ENCODE data around the gene LYSET.
"Not testable (repeated sequence)": the region's sequence is repeated elsewhere in the genome, so short reads cannot be mapped to it uniquely, and the experiment has no call there.

LYSET gene

GRCh38 chr14:93168610-93169009 lies 16.5 kb upstream of the LYSET start:
- DNase-seq (ENCODE audit: low read depth in 2 of 2) = not testable (repeated sequence)

DNA sequence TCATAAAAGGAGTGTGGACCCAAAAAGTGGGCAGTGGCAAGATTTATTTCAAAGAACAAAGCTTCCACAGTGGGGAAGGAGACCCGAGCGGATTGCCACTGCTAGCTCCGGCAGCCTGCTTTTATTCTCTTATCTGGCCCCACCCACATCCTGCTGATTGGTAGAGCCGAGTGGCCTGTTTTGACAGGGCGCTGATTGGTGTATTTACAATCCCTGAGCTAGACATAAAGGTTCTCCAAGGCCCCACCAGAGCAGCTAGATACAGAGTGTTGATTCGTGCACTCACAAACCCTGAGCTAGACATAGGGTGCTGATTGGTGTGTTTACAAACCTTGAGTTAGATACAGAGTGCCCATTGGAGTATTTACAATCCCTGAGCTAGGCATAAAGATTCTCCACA lies 15.5 kb upstream of the LYSET start:
- DNase-seq (ENCODE audit: low read depth in 2 of 2) = not testable (repeated sequence)

DNA sequence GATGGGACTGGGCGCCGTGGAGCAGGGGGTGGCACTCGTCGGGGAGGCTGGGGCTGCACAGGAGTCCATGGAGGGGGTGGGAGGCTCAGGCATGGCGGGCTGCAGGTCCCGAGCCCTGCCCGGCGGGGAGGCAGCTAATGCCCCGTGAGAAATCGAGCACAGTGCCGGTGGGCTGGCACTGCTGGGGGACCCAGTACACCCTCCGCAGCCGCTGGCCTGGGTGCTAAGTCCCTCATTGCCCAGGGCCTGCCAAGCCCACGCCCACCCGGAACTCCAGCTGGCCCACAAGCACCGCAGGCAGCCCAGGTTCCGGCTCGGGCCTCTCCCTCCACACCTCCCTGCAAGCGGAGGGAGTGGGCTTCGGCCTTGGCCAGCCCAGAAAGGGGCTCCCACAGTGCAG lies 15.0 kb upstream of the LYSET start:
- not testable (repeated sequence) for DNase-seq (ENCODE audit: low read depth in 2 of 2)

GRCh38 chr14:93171376-93171775 lies 13.7 kb upstream of the LYSET start:
- DNase-seq (ENCODE audit: low read depth in 2 of 2) = no peak

DNA sequence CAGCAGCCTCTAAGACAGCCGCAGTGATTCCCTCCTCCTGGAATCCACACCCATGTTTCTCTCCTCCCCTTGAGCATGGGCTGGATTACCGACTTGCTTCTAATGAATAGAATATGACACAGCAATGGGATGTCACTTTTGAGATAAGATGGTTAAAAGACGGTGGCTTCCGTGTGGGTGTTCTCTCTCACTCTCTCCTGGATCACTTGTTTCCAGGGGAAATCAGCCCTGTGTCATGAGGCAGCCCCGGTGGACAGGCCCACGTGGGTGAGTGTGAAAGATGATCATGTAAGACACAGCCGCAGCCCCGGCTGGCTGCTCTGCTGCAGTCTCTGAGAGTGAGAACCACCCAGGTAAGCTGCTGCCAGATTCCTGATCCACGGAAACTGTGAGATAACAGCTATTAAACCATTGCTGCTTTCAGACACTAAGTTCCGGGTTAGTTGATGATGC lies 11.1 kb upstream of the LYSET start:
- DNase-seq (ENCODE audit: low read depth in 2 of 2) = no peak

GRCh38 chr14:93174731-93175130 lies 10.4 kb upstream of the LYSET start:
- not testable (repeated sequence) for DNase-seq (ENCODE audit: low read depth in 2 of 2)

DNA sequence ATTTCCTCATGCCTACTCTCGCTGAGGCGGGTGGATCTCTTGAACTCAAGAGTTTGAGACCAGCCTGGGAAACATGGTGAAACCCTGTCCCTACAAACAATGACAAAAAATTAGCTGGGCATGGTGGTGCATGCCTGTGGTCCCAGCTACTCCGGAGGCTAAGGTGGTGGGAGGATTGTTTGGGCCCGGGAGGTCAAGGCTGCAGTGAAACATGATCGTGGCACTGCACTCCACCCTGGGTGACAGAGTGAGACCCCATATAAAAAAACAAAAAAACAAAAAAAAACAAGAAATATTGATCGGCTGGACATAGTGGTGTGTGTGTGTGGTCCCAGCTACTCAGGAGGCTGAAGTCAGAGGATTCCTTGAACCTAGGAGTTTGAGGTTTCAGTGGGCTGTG lies 9.6 kb upstream of the LYSET start:
- DNase-seq (ENCODE audit: low read depth in 2 of 2) = no peak

DNA sequence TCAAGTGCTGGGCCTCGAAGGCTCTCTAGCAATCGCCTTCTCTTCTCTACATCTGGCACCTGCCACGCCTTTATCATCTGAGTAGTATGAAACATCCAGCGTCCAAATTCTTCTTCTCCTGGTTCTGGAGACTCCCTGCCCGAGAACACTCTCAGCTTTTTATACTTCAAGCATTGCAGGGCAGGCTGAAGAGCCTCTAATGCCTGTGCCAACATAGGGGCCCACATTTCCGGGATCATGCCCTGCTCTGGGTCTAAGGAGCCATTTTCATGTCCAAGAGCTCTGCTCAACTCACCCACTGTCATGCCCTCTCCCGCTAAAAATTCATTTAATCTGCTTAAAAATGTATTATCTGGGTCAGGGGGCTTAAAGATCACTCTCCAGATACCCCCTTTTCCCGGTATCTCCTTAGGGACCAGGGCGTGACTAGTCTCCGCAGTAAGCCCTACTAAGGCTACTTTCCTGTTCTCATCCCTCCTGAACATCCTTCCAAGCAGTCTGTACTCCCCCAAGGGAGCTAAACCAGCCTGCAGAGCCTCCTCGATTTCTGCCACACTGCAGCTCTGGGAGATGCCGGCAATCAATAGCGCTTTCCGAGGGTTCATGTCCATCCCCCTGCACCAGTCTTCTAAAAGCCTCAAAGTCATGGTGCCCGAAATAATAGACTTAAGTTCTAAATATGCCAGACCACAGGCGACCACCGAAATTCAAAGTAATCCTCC lies 1.4 kb upstream of the LYSET start:
- no peak for DNase-seq (ENCODE audit: low read depth in 2 of 2)

DNA sequence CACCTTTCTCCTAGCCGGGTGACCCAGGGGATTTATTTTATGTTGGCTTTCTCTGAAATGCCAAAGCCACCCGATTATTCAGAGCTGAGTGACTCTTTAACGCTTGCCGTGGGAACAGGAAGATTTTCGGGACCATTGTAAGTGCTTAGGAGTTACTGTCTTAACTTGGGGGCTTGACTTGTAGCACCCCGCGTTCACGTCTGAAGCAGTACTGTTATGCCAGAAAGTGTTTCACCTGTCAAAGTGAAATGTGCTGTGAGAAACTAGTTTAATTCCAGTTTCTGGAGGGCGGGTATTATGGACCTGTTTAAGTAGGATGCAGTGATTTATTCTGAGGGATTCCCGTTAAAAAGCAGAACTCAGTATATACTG lies 218 bp downstream of the LYSET start:
- DNase-seq (ENCODE audit: low read depth in 2 of 2) = no peak

- DNase-seq (ENCODE audit: low read depth in 2 of 2) = no peak
Measured at GRCh38 chr14:93186466-93186865, 1.3 kb downstream of the LYSET start.

DNA sequence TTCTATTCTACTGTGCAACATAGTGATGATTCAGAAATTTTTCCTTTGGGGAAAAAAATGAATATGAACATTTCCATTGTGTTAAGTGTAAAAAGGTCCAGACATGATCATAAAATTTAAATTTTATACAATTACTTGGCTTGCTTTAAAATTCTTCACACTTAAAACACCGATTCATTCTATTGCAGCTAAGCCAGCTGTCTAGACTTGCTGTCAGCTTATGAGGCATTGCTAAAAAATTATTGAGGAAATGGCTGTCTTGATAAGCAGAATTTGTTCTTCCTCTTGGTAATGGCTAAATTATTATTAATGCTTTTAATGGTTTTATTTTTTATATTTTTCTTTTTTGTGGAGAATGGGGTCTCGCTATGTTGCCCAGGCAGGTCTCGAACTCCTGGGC lies 1.8 kb downstream of the LYSET start:
- no peak for DNase-seq (ENCODE audit: low read depth in 2 of 2)

DNA sequence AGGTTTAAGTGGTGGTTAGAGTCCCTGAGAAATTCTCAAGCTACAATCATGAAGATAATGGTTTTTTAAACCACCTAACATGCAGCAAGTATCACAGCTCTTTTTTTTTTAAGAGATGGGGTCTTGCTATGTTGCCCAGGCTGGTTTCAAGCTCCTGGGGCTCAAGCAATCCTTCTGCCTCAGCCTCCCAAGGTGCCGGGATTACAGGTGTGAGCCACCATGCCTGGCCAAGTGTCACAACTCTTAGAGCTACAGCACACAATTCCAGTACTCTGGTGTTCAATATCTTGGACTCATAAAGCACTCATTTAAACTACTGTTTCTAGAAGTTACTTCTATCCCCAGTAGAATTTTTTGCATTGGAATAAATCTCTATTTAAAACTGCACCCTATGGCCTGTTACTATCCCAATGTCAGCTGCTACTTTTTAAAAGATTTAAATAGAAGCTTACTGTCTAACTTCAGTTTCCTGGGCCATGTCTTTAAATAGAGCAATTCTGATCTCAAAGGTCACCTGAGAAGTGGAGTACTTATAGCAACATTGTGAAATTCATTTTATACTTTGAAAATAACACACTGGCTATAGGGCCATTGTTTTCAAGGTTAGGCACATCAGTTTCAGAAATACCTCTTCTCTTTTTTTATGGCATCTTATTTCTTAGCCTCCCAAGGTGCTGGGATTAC lies 10.3 kb downstream of the LYSET start:
- DNase-seq (ENCODE audit: low read depth in 2 of 2) = no peak

DNA sequence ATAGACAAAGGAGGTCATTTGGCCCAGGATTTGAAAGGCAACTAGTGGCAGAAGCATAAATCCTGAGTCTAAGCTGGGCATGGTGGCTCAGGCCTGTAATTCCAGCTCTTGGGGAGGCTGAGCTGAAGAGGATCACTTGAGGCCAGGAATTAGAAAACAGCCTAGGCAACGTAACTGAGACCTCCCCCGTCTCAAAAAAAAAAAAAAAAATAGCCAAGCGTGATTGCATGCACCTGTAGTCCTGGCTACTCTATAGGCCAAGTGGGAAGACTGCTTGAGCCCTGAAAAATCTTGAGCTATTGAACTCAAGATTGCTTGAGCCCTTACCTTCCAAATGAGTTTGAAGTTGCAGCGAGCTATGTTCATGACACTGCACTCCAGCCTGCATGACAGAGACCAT lies 13.9 kb downstream of the LYSET start:
- no peak for DNase-seq (ENCODE audit: low read depth in 2 of 2)

DNA sequence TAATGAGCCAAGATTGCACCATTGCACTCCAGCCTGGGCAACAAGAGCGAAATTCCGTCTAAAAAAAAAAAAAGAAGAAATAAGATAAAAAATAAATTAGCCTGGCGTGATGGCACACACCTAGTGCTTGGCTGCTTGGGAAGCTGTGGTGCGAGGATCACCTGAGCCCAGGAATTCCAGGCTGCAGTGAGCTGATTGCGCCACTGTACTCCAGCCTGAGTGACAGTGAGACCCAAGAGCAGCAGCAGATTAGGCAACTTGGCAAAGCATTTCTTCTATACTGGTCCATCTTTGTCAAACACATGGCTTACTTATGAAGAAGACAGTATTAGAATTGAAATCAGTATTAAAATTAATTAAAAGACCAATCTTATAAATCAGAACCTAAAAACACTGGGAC lies 15.4 kb downstream of the LYSET start:
- DNase-seq (ENCODE audit: low read depth in 2 of 2) = no peak

- no peak for DNase-seq (ENCODE audit: low read depth in 2 of 2)
Measured at GRCh38 chr14:93201155-93201704, 16.1 kb downstream of the LYSET start.

GRCh38 chr14:93206793-93207467 lies 21.8 kb downstream of the LYSET start, which contains the start of the genes GON7 and UBR7:
TSS of gene GON7 (minus strand) at chr14:93207065. CDS start at chr14:93207037, 28 bp downstream.
TSS of gene UBR7 (plus strand) at chr14:93207256. CDS start at chr14:93207292, 36 bp downstream.
- DNase-seq (ENCODE audit: low read depth in 2 of 2) = peak; percentile 47 to 68

DNA sequence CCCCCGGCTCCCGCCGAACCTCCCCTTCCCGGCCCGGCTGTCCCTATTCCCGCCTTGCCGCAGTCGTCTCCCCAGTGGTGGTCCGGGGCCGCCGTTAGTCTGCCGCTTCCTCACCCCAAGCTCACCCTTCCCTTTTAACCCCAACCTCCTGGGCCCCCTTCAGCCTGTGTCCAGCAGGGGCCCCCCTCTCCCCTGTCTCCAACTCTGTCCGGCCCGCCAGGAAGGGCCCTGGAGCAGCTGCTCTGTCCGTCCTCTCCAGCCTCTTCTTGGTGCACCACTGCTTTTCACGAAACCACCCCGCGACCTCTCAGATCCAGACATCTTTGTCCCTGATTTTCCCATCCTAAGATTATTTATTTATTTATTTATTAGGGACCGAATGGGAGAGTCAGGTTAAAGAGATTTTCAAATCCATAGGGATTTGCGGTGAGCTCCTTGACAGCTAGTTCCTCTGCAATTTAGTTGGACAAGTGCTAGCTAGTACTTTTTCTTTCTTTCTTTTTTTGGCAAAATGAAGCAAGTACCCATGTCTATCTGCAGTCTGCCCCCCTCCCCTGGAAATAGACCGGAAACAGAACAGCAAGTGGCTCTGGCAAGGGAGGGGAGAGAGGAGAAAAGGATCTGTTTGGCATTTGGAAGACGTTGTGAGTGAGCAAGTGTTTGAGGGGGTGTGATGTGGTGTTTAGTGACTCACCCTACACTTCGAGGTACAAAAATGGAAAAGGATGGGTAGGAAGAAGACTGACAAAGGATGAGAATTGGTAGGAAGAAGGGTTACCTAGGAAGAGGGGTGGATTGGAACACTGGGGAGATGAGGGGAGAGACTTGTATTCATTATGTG lies 22.6 kb downstream of the LYSET start:
- no peak for DNase-seq (ENCODE audit: low read depth in 2 of 2)

GRCh38 chr14:93212432-93212831 lies 27.3 kb downstream of the LYSET start:
- no peak for DNase-seq (ENCODE audit: low read depth in 2 of 2)

- DNase-seq (ENCODE audit: low read depth in 2 of 2) = no peak
Measured at GRCh38 chr14:93214598-93214997, 29.5 kb downstream of the LYSET start.

DNA sequence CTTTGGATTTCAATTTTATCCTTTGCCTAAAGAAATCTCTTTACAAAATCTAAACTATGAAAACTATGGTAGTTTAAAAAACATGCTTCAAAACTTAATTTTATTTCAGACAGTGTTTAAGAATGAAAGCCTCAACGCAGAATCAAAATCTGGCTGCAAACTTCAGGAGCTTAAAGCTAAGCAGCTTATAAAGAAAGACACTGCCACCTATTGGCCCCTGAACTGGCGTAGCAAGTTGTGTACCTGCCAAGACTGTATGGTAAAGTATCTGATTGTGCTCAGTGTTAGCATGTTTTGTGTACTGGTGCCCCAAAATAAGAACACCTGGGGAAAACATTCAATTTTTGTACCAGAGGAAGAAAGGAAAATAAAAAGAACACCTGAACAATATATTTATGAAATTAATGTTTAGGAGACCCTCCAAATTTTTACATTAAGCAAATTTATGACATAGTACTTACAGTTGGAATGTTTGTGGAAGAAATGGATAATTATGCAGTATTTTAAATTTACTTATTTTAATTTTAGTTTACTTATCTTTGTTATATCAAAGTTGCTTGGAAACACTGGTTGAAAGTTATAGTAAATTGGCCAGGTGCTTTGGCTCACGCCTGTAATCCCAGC lies 34.1 kb downstream of the LYSET start:
- DNase-seq (ENCODE audit: low read depth in 2 of 2) = no peak

DNA sequence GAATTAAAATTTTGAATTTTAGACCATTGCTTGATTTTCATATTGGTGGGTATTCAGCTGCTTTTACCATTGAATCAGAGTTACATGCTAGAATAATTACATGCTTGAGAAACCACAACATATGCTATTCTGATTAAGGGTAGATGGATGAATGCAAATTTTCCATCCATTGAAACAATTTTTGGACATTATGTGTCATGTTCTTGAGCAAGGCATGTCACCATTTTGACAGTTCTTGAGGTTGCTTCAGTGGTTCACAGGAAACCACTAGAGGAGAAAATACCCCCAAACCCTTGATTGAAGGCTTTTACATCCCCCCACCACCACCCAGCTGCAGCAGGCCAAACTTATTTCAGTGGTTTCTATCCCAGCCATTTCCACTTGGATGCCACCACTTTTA lies 35.4 kb downstream of the LYSET start:
- no peak for DNase-seq (ENCODE audit: low read depth in 2 of 2)
